Fibroblast of villous mesenchyme (primary cell): Measurements from ENCODE around the gene MFGE8. TPM values are rescaled to one million over a fixed set of nuclear protein-coding genes. Genes with fewer than 3 reads are reported as not detected.
A peak's percentile ranks its signal among the peaks of the same experiment; 100 is the strongest.
"Not testable (repeated sequence)": the region's sequence is repeated elsewhere in the genome, so short reads cannot be mapped to it uniquely, and the experiment has no call there.

Source experiments
- DNase-seq: peaks from one replicate; pipeline ENCODE4 v3.0.0-alpha.2; 2010; ENCODE audit warnings: low read depth
- H3K4me3 ChIP-seq: 2 replicates; pipeline ENCODE4 v1.5.1; 2011; ENCODE audit warnings: low read depth, mild to moderate bottlenecking, low read length
- CTCF ChIP-seq: IDR thresholded peaks from 2 replicates; pipeline ENCODE4 v1.5.1; 2012; ENCODE audit warnings: low read depth, mild to moderate bottlenecking, low read length; ENCODE audit not compliant: insufficient read depth
- total RNA-seq: library from RNA; depleted of rRNA; stranded (reverse); fragments of >200 nt; gene quantifications from 2 replicates; pipeline ENCODE4 v1.2.3, GENCODE V29; 2012

Gene MFGE8
- total RNA-seq, 1 donor = 158 TPM

DNA sequence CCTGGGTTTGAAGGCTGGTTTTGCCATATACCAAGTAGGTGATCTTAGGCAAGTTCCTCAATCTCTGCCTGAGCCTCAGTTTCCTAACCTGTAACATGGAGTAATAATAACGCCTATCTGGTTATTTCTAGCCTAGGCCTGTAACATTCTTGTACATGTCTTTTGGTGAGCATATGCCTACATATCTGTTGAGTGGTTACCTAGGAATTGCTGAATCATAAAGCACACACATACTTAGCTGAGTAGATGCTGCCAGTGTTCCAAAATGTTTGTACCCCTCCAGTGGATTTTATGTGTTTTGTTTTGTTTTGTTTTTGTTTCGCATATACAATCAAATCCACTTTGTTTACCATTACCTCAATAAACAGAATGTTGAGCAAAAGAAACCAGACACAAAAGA is 17.4 kb upstream of the MFGE8 start:
- DNase-seq = no peak
- TF ChIP-seq CTCF = no peak
- no peak overlapping the region for H3K4me3 ChIP-seq

- DNase-seq = peak; percentile 77
- not testable (repeated sequence) for H3K4me3 ChIP-seq
Measured at GRCh38 chr15:88929358-88930098, 16.3 kb upstream of the MFGE8 start.

DNA sequence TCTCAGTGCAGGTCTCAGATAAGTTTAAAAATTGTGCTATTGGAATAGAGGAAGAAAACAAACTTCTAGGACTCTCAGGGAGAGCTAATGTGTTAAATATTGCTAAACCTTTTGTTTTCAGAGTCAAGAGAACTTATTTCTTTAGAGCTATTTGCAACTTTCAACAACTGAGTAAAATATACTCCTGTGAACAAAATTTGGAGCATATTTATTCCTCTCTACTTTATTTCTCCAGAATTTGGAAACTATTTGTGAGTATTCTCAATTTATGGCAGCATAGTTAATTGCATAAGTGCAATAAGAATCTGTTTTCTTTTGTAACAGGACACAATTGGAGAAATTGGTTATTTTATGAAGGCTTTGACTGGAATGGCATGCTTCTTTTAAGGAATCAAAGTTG is 15.0 kb upstream of the MFGE8 start:
- not testable (repeated sequence) for H3K4me3 ChIP-seq

GRCh38 chr15:88925648-88926047 is 12.5 kb upstream of the MFGE8 start:
- H3K4me3 ChIP-seq, DNase-seq: not testable (repeated sequence)

More for the DNA sequence above, 15.0 kb upstream of the MFGE8 start:
- not testable (repeated sequence) for DNase-seq

- H3K4me3 ChIP-seq = not testable (repeated sequence)
- DNase-seq = peak; percentile 56
Measured at GRCh38 chr15:88920892-88921435, 7.8 kb upstream of the MFGE8 start.

DNA sequence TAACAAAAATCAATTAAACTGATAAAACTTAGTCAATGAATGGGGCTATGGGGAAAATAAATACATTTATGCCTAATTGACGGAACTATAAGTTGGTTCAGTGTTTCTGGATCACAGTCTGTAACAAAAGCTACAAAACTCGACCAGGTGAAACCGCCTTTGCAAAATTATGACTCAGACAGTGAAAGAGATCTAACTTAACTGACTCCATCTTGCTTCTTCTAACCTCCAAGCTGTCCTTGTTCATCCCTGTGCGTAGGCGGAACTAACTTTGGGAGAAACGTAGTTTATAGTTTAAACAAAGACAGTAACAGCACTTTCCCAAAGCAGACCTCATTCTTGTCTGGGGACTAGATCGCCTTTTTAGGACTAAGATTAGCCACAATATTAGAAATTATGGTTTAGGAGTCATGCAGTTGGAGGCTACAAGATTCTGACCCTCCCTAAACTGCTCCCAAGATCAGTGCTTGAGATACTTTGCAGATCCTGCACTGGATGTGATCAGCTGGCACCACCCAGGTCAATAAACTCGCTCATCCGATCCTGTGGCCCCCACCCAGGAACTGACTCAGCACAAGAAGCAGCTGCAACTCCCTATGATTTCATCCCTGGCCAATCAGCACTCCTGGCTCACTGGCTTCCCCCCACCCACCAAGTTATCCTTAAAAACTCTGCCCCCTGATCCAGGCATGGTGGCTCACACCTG is 7.2 kb upstream of the MFGE8 start:
- H3K4me3 ChIP-seq = no peak overlapping the region
- peak; percentile 80 for DNase-seq
- TF ChIP-seq CTCF = no peak

- H3K4me3 ChIP-seq = no peak overlapping the region
- TF ChIP-seq CTCF = no peak
- DNase-seq = peak; percentile 100
Measured at GRCh38 chr15:88918738-88919137, 5.6 kb upstream of the MFGE8 start.

- no peak overlapping the region for H3K4me3 ChIP-seq
- TF ChIP-seq CTCF = no peak
- no peak for DNase-seq
Measured at GRCh38 chr15:88917760-88918159, 4.6 kb upstream of the MFGE8 start.

DNA sequence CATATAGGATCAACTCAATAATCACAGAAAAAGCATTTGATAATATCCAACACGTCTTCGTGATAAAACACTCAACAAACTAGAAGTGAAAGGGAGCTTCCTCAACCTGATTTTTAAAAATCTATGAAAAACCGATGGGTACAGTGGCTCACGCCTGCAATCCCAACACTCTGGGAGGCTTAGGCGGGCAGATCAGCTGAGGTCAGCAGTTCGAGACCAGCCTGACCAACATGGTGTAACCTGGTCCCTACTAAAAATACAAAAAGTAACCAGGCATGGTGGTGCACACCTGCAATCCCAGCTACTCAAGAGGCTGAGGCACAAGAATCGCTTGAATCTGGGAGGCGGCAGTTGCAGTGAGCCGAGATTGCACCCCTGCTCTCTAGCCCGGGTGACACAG is 2.2 kb upstream of the MFGE8 start:
- H3K4me3 ChIP-seq = no peak overlapping the region
- TF ChIP-seq CTCF = no peak

More for the DNA sequence above, 2.2 kb upstream of the MFGE8 start:
- DNase-seq = no peak
